GM23248 (cell line): ENCODE data around the gene TRIO. TPM values are rescaled to one million over a fixed set of nuclear protein-coding genes. Genes with fewer than 3 reads are reported as not detected.
A peak's percentile ranks its signal among the peaks of the same experiment; 100 is the strongest.

Experiments used
- DNase-seq: peaks from one replicate; pipeline ENCODE4 v3.0.0-alpha.2; 2015
- H2AFZ ChIP-seq: fragments of 200-600 bp; sonication (generic); 2 replicates; pipeline ENCODE4 v1.6.1; 2016; ENCODE audit warnings: antibody characterized with exemption
- H3F3A ChIP-seq: fragments of 200-600 bp; sonication (generic); 2 replicates; pipeline ENCODE4 v1.6.1; 2016; ENCODE audit warnings: mild to moderate bottlenecking, antibody characterized with exemption, mixed run types; ENCODE audit not compliant: insufficient read depth
- H3K27ac ChIP-seq: fragments of 200-600 bp; sonication (generic); 2 replicates; pipeline ENCODE4 v1.5.1; 2016; ENCODE audit warnings: mild to moderate bottlenecking
- H3K27me3 ChIP-seq: fragments of 200-600 bp; sonication (generic); replicated peaks from 2 replicates; pipeline ENCODE4 v1.6.1; 2016; ENCODE audit warnings: mild to moderate bottlenecking; ENCODE audit not compliant: insufficient read depth
- H3K36me3 ChIP-seq: fragments of 200-600 bp; sonication (generic); 2 replicates; pipeline ENCODE4 v1.6.1; 2016; ENCODE audit warnings: low read depth, mild to moderate bottlenecking
- H3K4me1 ChIP-seq: fragments of 200-600 bp; sonication (generic); 2 replicates; pipeline ENCODE4 v1.6.1; 2016; ENCODE audit warnings: mild to moderate bottlenecking; ENCODE audit not compliant: insufficient read depth
- H3K4me2 ChIP-seq: fragments of 200-600 bp; sonication (generic); one replicate; pipeline ENCODE4 v1.6.1; 2016; ENCODE audit warnings: mild to moderate bottlenecking; ENCODE audit not compliant: unreplicated experiment
- H3K4me3 ChIP-seq: fragments of 200-600 bp; sonication (generic); 2 replicates; pipeline ENCODE4 v1.5.1; 2016; ENCODE audit warnings: mild to moderate bottlenecking
- H3K79me2 ChIP-seq: fragments of 200-600 bp; sonication (generic); 2 replicates; pipeline ENCODE4 v1.6.1; 2016; ENCODE audit warnings: mild to moderate bottlenecking; ENCODE audit not compliant: insufficient read depth
- H3K9ac ChIP-seq: fragments of 200-600 bp; sonication (generic); 2 replicates; pipeline ENCODE4 v1.6.1; 2016; ENCODE audit warnings: mild to moderate bottlenecking
- H3K9me2 ChIP-seq: fragments of 200-600 bp; sonication (generic); 2 replicates; pipeline ENCODE4 v1.6.1; 2016; ENCODE audit warnings: mixed run types, mild to moderate bottlenecking, moderate library complexity; ENCODE audit not compliant: insufficient read depth
- H3K9me3 ChIP-seq: fragments of 200-600 bp; sonication (generic); one replicate; pipeline ENCODE4 v1.6.1; 2017; ENCODE audit warnings: low read depth
- H4K20me1 ChIP-seq: fragments of 200-600 bp; sonication (generic); 2 replicates; pipeline ENCODE4 v1.6.0; 2016; ENCODE audit not compliant: insufficient read depth
- EZH2 ChIP-seq: fragments of 200-600 bp; sonication (generic); IDR thresholded peaks from 2 replicates; pipeline ENCODE4 v1.6.1; 2018; ENCODE audit warnings: antibody characterized with exemption, mild to moderate bottlenecking; ENCODE audit not compliant: insufficient read depth, poor library complexity, severe bottlenecking
- EZH2phosphoT487 ChIP-seq: fragments of 200-600 bp; sonication (generic); IDR thresholded peaks from 2 replicates; pipeline ENCODE4 v1.6.1; 2018; ENCODE audit warnings: antibody characterized with exemption, moderate library complexity, mild to moderate bottlenecking, low read depth; ENCODE audit not compliant: insufficient read depth
- WGBS, 2 experiments: methylation state at CpG; one replicate each; pipeline ENCODE4 v1.1.6; 2015 to 2017; ENCODE audit warnings: low lambda C conversion rate in 2 of 2, low coverage in 1 of 2; ENCODE audit errors: missing lambda C conversion rate in 2 of 2; 5-methylcytosine and 5-hydroxymethylcytosine counted together
- in situ Hi-C: fragments of 300-500 bp; cut with MboI; formaldehyde crosslinking; loops from 2 replicates; pipeline ENCODE4 v1.15.0; 2020
- polyA plus RNA-seq: library from polyadenylated mRNA; unstranded; fragments of >200 nt; fragmentation: Nextera tagmentation; extraction: Ambion mirVana; gene quantifications from 2 replicates; pipeline ENCODE4 v1.2.1, GENCODE V29; 2016
- total RNA-seq: library from RNA; depleted of rRNA; stranded (reverse); fragments of >200 nt; shearing (Covaris generic); gene quantifications from 2 replicates; pipeline ENCODE4 v1.2.3, GENCODE V29; 2014

The TRIO gene
- total and polyA plus RNA-seq, 2 experiments from 2014 or later, result 28.1 to 198 TPM

- Histone ChIP-seq H3K9me3 (no peaks in the 10 kb centered on the region), H3F3A (peaks cover 83% of the 10 kb centered on the region), H3K27me3 (no peaks in the 10 kb centered on the region), H3K9ac (no peak overlapping the region), H3K4me1 (peaks cover 51% of the 10 kb centered on the region), H3K79me2 (peaks cover 100% of the 10 kb centered on the region), H3K27ac (peak overlapping the region; percentile 19), H3K4me2 (no peak overlapping the region), H3K9me2 (no peaks in the 10 kb centered on the region), H3K36me3 (peaks cover 19% of the 10 kb centered on the region; the same call in 1 of the 2 replicates), H2AFZ (no peak overlapping the region), H4K20me1 (peaks cover 33% of the 10 kb centered on the region), H3K4me3 (no peak overlapping the region)
- in situ Hi-C loops, result no loop called here
- 81 to 84% methylated on average over 3 of the region's 3 CpGs for whole genome bisulfite sequencing, 2 experiments
- DNase-seq, result no peak
- TF ChIP-seq EZH2phosphoT487, result no peak
- TF ChIP-seq EZH2, result no peak
Measured at GRCh38 chr5:14222206-14222605, 79.1 kb downstream of the TRIO start.

- no peak for DNase-seq
- Histone ChIP-seq H3K27ac (no peak overlapping the region), H3K4me2 (no peak overlapping the region), H2AFZ (no peak overlapping the region), H4K20me1 (peaks cover 32% of the 10 kb centered on the region), H3K4me3 (no peak overlapping the region), H3K79me2 (peaks cover 100% of the 10 kb centered on the region), H3K9me3 (no peaks in the 10 kb centered on the region), H3K9me2 (no peaks in the 10 kb centered on the region), H3K36me3 (peaks cover 19% of the 10 kb centered on the region; the same call in 1 of the 2 replicates), H3F3A (peaks cover 83% of the 10 kb centered on the region), H3K9ac (no peak overlapping the region), H3K27me3 (no peaks in the 10 kb centered on the region), H3K4me1 (peaks cover 44% of the 10 kb centered on the region)
- in situ Hi-C loops, result no loop called here
- TF ChIP-seq EZH2 (no peak), EZH2phosphoT487 (no peak)
- WGBS, 2 experiments, result 97 to 98% methylated on average over 6 of the region's 6 CpGs
Measured at GRCh38 chr5:14223372-14223771, 80.2 kb downstream of the TRIO start.

GRCh38 chr5:14225173-14225834, 82.2 kb downstream of the TRIO start:
- WGBS, 2 experiments, result 92 to 97% methylated on average over 3 of the region's 3 CpGs
- H4K20me1 ChIP-seq, result peaks cover 36% of the 10 kb centered on the region
- H3K36me3 ChIP-seq, result peaks cover 19% of the 10 kb centered on the region; the same call in 1 of the 2 replicates
- no peak overlapping the region for H3K9ac ChIP-seq
- peaks cover 82% of the 10 kb centered on the region for H3F3A ChIP-seq
- in situ Hi-C loops, result no loop called here
- no peaks in the 10 kb centered on the region for H3K9me3 ChIP-seq
- TF ChIP-seq EZH2, result no peak
- TF ChIP-seq EZH2phosphoT487, result no peak
- H3K27me3 ChIP-seq, result no peaks in the 10 kb centered on the region
- no peak overlapping the region for H3K27ac ChIP-seq
- H3K4me3 ChIP-seq, result no peak overlapping the region
- no peaks in the 10 kb centered on the region for H3K9me2 ChIP-seq
- peaks cover 100% of the 10 kb centered on the region for H3K79me2 ChIP-seq
- no peak overlapping the region for H2AFZ ChIP-seq
- H3K4me2 ChIP-seq, result no peak overlapping the region
- H3K4me1 ChIP-seq, result peaks cover 33% of the 10 kb centered on the region
- no peak for DNase-seq

- H4K20me1 ChIP-seq, result peaks cover 40% of the 10 kb centered on the region
- H2AFZ ChIP-seq, result no peak overlapping the region
- 98 to 100% methylated on average over 4 of the region's 4 CpGs for WGBS, 2 experiments
- H3K4me1 ChIP-seq, result peaks cover 34% of the 10 kb centered on the region
- no peak overlapping the region for H3K4me2 ChIP-seq
- H3K9me2 ChIP-seq, result no peaks in the 10 kb centered on the region
- TF ChIP-seq EZH2phosphoT487 (no peak), EZH2 (no peak)
- peaks cover 19% of the 10 kb centered on the region; the same call in 1 of the 2 replicates for H3K36me3 ChIP-seq
- no peak overlapping the region for H3K9ac ChIP-seq
- H3K4me3 ChIP-seq, result no peak overlapping the region
- H3K9me3 ChIP-seq, result no peaks in the 10 kb centered on the region
- no peak overlapping the region for H3K27ac ChIP-seq
- H3K79me2 ChIP-seq, result peaks cover 100% of the 10 kb centered on the region
- in situ Hi-C loops, result no loop called here
- H3K27me3 ChIP-seq, result no peaks in the 10 kb centered on the region
- no peak for DNase-seq
- peaks cover 82% of the 10 kb centered on the region for H3F3A ChIP-seq
Measured at GRCh38 chr5:14226149-14226548, 83.0 kb downstream of the TRIO start.
